ENCODE data around the gene LRRC8C. TPM values are rescaled to one million over a fixed set of nuclear protein-coding genes. Genes with fewer than 3 reads are reported as not detected.

LRRC8C gene
- total RNA-seq, 1 donor: 2.2 TPM

DNA sequence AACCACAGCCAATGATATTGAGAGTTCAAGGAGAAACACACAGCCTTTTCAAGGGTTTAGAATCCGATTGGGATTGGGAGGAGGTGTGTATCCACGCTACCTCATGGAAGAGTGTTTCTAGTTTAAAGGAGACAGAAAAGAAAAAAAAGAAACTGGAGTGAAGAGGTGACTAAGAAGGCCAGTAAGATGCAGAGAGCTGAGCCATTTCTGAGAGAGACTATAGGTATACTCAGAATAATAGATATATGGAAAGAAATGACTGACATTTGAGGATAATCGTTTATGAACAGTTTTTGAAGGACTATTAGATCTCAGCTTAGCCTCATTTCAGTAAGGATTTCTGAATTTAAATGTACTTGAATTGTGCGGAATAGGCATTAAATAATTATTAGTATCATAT lies 42.8 kb downstream of the LRRC8C start:
- Histone ChIP-seq H3K27ac (ENCODE audit: low read depth, low read length) (no peak overlapping the region), H4K20me1 (ENCODE audit: insufficient read depth, low read length) (no peaks in the 10 kb centered on the region), H3K4me1 (ENCODE audit: insufficient read depth, low read length) (peaks cover 8% of the 10 kb centered on the region), H2AFZ (ENCODE audit: low read length) (no peak overlapping the region), H3K27me3 (ENCODE audit: insufficient read depth, low read length) (no peaks in the 10 kb centered on the region), H3K9me3 (ENCODE audit: low read depth, low read length) (no peaks in the 10 kb centered on the region), H3K4me3 (ENCODE audit: insufficient read depth, low read length) (no peak overlapping the region), H3K79me2 (ENCODE audit: insufficient read depth, low read length) (peaks cover 6% of the 10 kb centered on the region), H3K36me3 (ENCODE audit: insufficient read depth, low read length) (no peaks in the 10 kb centered on the region), H3K4me2 (ENCODE audit: insufficient read depth, low read length) (no peak overlapping the region)
- no peak for TF ChIP-seq CTCF (IDR thresholded peaks at IDR 0.05; ENCODE audit: extremely low read depth, low read depth, low read length)
- no peak for DNase-seq (ENCODE audit: insufficient read length, low spot score, missing footprints)

DNA sequence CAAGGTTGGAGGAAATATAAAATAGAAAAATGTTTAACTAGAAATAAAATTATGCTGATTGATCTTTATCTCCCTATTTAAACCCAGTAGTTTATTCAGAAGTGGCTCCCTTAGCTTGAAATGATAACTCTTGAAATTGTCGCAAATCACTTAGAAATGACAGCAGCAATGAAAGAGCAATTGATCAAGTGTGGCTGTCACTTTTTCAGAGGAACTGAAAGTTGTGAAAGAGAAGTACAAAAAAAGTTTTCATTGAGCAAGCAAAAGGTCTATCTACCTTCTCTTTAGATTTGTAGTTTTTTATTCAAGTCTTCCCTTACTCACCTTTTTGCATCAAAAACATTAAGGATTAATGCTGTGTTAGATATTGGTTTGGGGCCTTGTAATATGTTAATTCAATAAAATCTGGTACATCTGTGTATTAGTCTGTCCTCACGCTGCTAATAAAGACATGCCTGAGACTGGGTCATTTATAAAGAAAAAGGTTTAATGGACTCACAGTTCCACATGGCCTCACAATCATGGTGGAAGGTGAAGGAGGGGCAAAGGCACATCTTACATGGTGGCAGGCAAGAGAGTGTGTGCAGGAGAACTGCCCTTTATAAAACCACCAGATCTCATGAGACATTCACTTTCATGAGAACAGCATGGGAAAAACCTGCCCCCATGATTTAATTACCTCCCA lies 48.3 kb downstream of the LRRC8C start:
- no peak overlapping the region for H3K27ac ChIP-seq (ENCODE audit: low read depth, low read length)
- no peaks in the 10 kb centered on the region for H3K4me1 ChIP-seq (ENCODE audit: insufficient read depth, low read length)
- no peak overlapping the region for H3K4me3 ChIP-seq (ENCODE audit: insufficient read depth, low read length)
- H2AFZ ChIP-seq (ENCODE audit: low read length): no peak overlapping the region
- no peaks in the 10 kb centered on the region for H3K36me3 ChIP-seq (ENCODE audit: insufficient read depth, low read length)
- no peaks in the 10 kb centered on the region for H4K20me1 ChIP-seq (ENCODE audit: insufficient read depth, low read length)
- no peaks in the 10 kb centered on the region for H3K9me3 ChIP-seq (ENCODE audit: low read depth, low read length)
- DNase-seq (ENCODE audit: insufficient read length, low spot score, missing footprints): no peak
- TF ChIP-seq CTCF (IDR thresholded peaks at IDR 0.05; ENCODE audit: extremely low read depth, low read depth, low read length): no peak
- H3K27me3 ChIP-seq (ENCODE audit: insufficient read depth, low read length): no peaks in the 10 kb centered on the region
- H3K79me2 ChIP-seq (ENCODE audit: insufficient read depth, low read length): no peaks in the 10 kb centered on the region
- no peak overlapping the region for H3K4me2 ChIP-seq (ENCODE audit: insufficient read depth, low read length)

- no peak for TF ChIP-seq CTCF (IDR thresholded peaks at IDR 0.05; ENCODE audit: extremely low read depth, low read depth, low read length)
- H3K79me2 ChIP-seq (ENCODE audit: insufficient read depth, low read length): no peaks in the 10 kb centered on the region
- no peak overlapping the region for H2AFZ ChIP-seq (ENCODE audit: low read length)
- H4K20me1 ChIP-seq (ENCODE audit: insufficient read depth, low read length): no peaks in the 10 kb centered on the region
- H3K4me3 ChIP-seq (ENCODE audit: insufficient read depth, low read length): no peak overlapping the region
- no peaks in the 10 kb centered on the region for H3K27me3 ChIP-seq (ENCODE audit: insufficient read depth, low read length)
- H3K4me2 ChIP-seq (ENCODE audit: insufficient read depth, low read length): no peak overlapping the region
- no peak for DNase-seq (ENCODE audit: insufficient read length, low spot score, missing footprints)
- no peaks in the 10 kb centered on the region for H3K36me3 ChIP-seq (ENCODE audit: insufficient read depth, low read length)
- no peak overlapping the region for H3K27ac ChIP-seq (ENCODE audit: low read depth, low read length)
- no peaks in the 10 kb centered on the region for H3K4me1 ChIP-seq (ENCODE audit: insufficient read depth, low read length)
- H3K9me3 ChIP-seq (ENCODE audit: low read depth, low read length): no peaks in the 10 kb centered on the region
Observed at GRCh38 chr1:89682611-89683010, 49.7 kb downstream of the LRRC8C start.

- H3K9me3 ChIP-seq (ENCODE audit: low read depth, low read length): no peaks in the 10 kb centered on the region
- no peaks in the 10 kb centered on the region for H3K79me2 ChIP-seq (ENCODE audit: insufficient read depth, low read length)
- H4K20me1 ChIP-seq (ENCODE audit: insufficient read depth, low read length): no peaks in the 10 kb centered on the region
- no peaks in the 10 kb centered on the region for H3K27me3 ChIP-seq (ENCODE audit: insufficient read depth, low read length)
- H3K36me3 ChIP-seq (ENCODE audit: insufficient read depth, low read length): no peaks in the 10 kb centered on the region
- no peak for DNase-seq (ENCODE audit: insufficient read length, low spot score, missing footprints)
- no peak for TF ChIP-seq CTCF (IDR thresholded peaks at IDR 0.05; ENCODE audit: extremely low read depth, low read depth, low read length)
- H3K27ac ChIP-seq (ENCODE audit: low read depth, low read length): no peak overlapping the region
- no peak overlapping the region for H3K4me3 ChIP-seq (ENCODE audit: insufficient read depth, low read length)
- no peaks in the 10 kb centered on the region for H3K4me1 ChIP-seq (ENCODE audit: insufficient read depth, low read length)
- H3K4me2 ChIP-seq (ENCODE audit: insufficient read depth, low read length): no peak overlapping the region
- no peak overlapping the region for H2AFZ ChIP-seq (ENCODE audit: low read length)
Observed at GRCh38 chr1:89685461-89685860, 52.5 kb downstream of the LRRC8C start.

Data from osteoblast (primary cell).